Ectodermal cell (in vitro differentiated cells): ENCODE data around the gene FMN2.

Experiments used
- H3K27ac ChIP-seq: 2 replicates; pipeline ENCODE4 v1.7.0; 2013; ENCODE audit warnings: mild to moderate bottlenecking, low read depth, low read length; ENCODE audit not compliant: insufficient read depth, poor library complexity, severe bottlenecking
- H3K27me3 ChIP-seq: 2 replicates; pipeline ENCODE4 v1.7.0; 2013; ENCODE audit warnings: mild to moderate bottlenecking, low read length; ENCODE audit not compliant: insufficient read depth, control insufficient read depth, poor library complexity, severe bottlenecking
- H3K36me3 ChIP-seq: one replicate; pipeline ENCODE4 v1.7.0; 2013; ENCODE audit warnings: low read length; ENCODE audit not compliant: control insufficient read depth, insufficient read depth
- H3K4me1 ChIP-seq: one replicate; pipeline ENCODE4 v1.7.0; 2013; ENCODE audit warnings: low read length; ENCODE audit not compliant: control insufficient read depth, insufficient read depth
- H3K4me3 ChIP-seq: 2 replicates; pipeline ENCODE4 v1.7.0; 2013; ENCODE audit warnings: low read depth, low read length, control low read depth; ENCODE audit not compliant: insufficient read depth
- H3K9me3 ChIP-seq: 2 replicates; pipeline ENCODE4 v1.7.0; 2013; ENCODE audit warnings: mild to moderate bottlenecking, low read length, moderate library complexity; ENCODE audit not compliant: control insufficient read depth
- WGBS, 2 experiments: methylation state at CpG; one replicate each; pipeline ENCODE4 v1.1.7; 2013; ENCODE audit warnings: missing lambda C conversion rate in 2 of 2; 5-methylcytosine and 5-hydroxymethylcytosine counted together

FMN2 gene

GRCh38 chr1:240287722-240288121, 196.0 kb downstream of the FMN2 start:
- Histone ChIP-seq H3K36me3 (no peaks in the 10 kb centered on the region), H3K4me3 (no peak overlapping the region), H3K27ac (no peak overlapping the region), H3K27me3 (no peaks in the 10 kb centered on the region), H3K4me1 (no peaks in the 10 kb centered on the region), H3K9me3 (no peaks in the 10 kb centered on the region)
- 86 to 95% methylated on average over 1 of the region's 1 CpG for WGBS, 2 experiments

GRCh38 chr1:240293706-240294105, 202.0 kb downstream of the FMN2 start:
- Histone ChIP-seq H3K36me3 (no peaks in the 10 kb centered on the region), H3K4me1 (no peaks in the 10 kb centered on the region), H3K27me3 (no peaks in the 10 kb centered on the region), H3K9me3 (no peaks in the 10 kb centered on the region), H3K27ac (no peak overlapping the region), H3K4me3 (no peak overlapping the region)
- WGBS, 2 experiments = 86 to 90% methylated on average over 2 of the region's 2 CpGs

DNA sequence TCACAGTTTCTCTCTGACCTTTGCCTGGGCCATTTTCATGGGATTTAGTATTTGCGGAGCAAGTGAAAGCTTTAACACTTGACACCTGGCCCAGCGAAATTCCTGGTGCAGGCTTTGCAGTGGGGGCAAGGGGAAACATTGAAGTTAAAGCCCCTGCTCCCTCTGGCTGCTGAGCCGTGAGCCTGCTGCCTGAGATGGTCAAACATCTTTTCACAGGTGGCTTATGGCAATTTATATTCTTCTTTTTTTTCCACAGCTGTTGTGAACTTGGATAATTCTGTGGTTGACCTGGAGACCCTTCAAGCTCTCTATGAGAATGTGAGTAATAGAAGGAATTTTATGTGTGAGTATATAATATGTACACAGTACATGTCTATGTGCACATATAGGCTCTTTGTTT, 202.9 kb downstream of the FMN2 start:
- H3K9me3 ChIP-seq = no peaks in the 10 kb centered on the region
- no peaks in the 10 kb centered on the region for H3K4me1 ChIP-seq
- H3K27ac ChIP-seq = no peak overlapping the region
- H3K27me3 ChIP-seq = no peaks in the 10 kb centered on the region
- H3K36me3 ChIP-seq = no peaks in the 10 kb centered on the region
- no peak overlapping the region for H3K4me3 ChIP-seq
- WGBS, 2 experiments = 52 to 65% methylated on average over 3 of the region's 3 CpGs

- Histone ChIP-seq H3K36me3 (no peaks in the 10 kb centered on the region), H3K4me3 (no peak overlapping the region), H3K9me3 (no peaks in the 10 kb centered on the region), H3K27me3 (no peaks in the 10 kb centered on the region), H3K27ac (no peak overlapping the region), H3K4me1 (no peaks in the 10 kb centered on the region)
- WGBS, 2 experiments = 94 to 100% methylated on average over 2 of the region's 2 CpGs
These were observed 204.1 kb downstream of the FMN2 start for GRCh38 chr1:240295811-240296210.

GRCh38 chr1:240304466-240304865, 212.8 kb downstream of the FMN2 start:
- Histone ChIP-seq H3K27me3 (no peaks in the 10 kb centered on the region), H3K4me1 (no peaks in the 10 kb centered on the region), H3K4me3 (no peak overlapping the region), H3K27ac (no peak overlapping the region), H3K36me3 (no peaks in the 10 kb centered on the region), H3K9me3 (no peaks in the 10 kb centered on the region)
- 54 to 58% methylated on average over 4 to 5 of the region's 5 CpGs for WGBS, 2 experiments

GRCh38 chr1:240306673-240307072, 215.0 kb downstream of the FMN2 start:
- Histone ChIP-seq H3K36me3 (no peaks in the 10 kb centered on the region), H3K27ac (no peak overlapping the region), H3K9me3 (no peaks in the 10 kb centered on the region), H3K27me3 (no peaks in the 10 kb centered on the region), H3K4me1 (no peaks in the 10 kb centered on the region), H3K4me3 (no peak overlapping the region)
- 88 to 92% methylated on average over 2 of the region's 2 CpGs for WGBS, 2 experiments

DNA sequence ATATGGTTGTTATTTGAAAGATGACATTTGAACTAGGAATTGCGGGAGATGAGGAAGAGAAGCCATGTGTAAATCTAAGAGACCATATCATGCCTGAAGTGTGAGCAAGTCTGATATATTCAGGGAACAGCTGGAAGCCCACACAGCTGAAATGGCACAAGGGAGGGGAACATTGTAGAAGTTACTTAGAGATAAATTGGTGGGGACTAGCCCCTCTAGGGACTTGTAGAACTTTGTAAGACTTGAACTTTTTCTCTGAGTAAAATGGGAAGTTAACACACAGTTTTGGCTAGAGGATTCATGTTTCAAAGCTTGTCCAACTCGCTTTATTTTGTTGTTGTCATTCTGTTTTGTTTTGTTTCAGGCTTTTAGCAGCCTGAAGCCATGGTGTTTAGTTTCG, 216.4 kb downstream of the FMN2 start:
- Histone ChIP-seq H3K27me3 (no peaks in the 10 kb centered on the region), H3K4me3 (no peak overlapping the region), H3K27ac (no peak overlapping the region), H3K4me1 (no peaks in the 10 kb centered on the region), H3K36me3 (no peaks in the 10 kb centered on the region), H3K9me3 (no peaks in the 10 kb centered on the region)
- WGBS, 2 experiments = 89 to 91% methylated on average over 3 of the region's 3 CpGs

DNA sequence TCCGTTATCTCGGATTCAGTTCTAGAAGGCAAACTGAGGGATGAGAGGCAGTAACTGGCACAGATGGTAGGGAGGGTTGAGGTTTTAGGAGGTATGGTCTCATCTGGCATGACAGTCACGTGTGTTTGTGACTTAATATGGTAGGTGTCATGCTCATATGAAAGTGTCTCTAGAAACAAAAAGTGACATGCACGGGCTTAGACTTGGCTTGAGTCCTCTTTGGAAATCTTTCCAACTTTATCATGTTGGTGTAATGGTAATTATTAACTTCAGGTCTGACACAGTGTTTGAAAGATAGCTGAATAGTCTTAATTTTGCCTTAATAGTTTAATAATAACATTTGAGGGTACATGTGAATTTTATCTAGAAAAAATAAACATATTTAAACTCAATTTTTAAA, 218.1 kb downstream of the FMN2 start:
- WGBS, 2 experiments = 81 to 82% methylated on average over 4 of the region's 4 CpGs
- no peaks in the 10 kb centered on the region for H3K9me3 ChIP-seq
- H3K27ac ChIP-seq = no peak overlapping the region
- H3K4me3 ChIP-seq = no peak overlapping the region
- no peaks in the 10 kb centered on the region for H3K27me3 ChIP-seq
- no peaks in the 10 kb centered on the region for H3K4me1 ChIP-seq
- H3K36me3 ChIP-seq = no peaks in the 10 kb centered on the region

GRCh38 chr1:240310226-240310925, 218.7 kb downstream of the FMN2 start:
- H3K9me3 ChIP-seq = no peaks in the 10 kb centered on the region
- no peak overlapping the region for H3K4me3 ChIP-seq
- H3K4me1 ChIP-seq = no peaks in the 10 kb centered on the region
- H3K27ac ChIP-seq = no peak overlapping the region
- H3K27me3 ChIP-seq = no peaks in the 10 kb centered on the region
- H3K36me3 ChIP-seq = no peaks in the 10 kb centered on the region
- no CpG with 5 or more reads among the region's 1 CpG for WGBS, 2 experiments

DNA sequence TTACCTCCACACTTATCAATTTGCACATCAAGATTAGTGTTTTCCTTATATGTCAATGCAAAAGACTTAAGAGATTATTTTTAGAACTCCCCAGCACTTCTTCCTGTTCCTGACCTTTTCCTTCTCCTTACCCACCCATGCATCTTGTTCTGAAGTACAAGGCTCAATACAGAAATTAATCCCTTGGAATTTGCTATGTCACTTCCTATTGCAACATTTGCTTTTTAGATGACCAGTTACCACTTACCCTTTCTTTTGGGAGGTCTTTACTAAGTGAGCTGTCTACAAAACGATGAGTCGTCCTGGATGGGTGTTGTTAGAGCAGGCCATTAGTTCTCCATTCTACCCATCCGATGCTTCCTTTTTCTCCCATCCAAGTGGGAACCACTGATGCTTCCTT, 221.2 kb downstream of the FMN2 start:
- no peaks in the 10 kb centered on the region for H3K4me1 ChIP-seq
- H3K9me3 ChIP-seq = no peaks in the 10 kb centered on the region
- WGBS, 2 experiments = 42 to 79% methylated on average over 2 to 3 of the region's 3 CpGs
- H3K27ac ChIP-seq = no peak overlapping the region
- H3K27me3 ChIP-seq = no peaks in the 10 kb centered on the region
- H3K4me3 ChIP-seq = no peak overlapping the region
- H3K36me3 ChIP-seq = no peaks in the 10 kb centered on the region
